HepG2 (cell line): ENCODE measurements around the gene LCE1E. TPM values are rescaled to one million over a fixed set of nuclear protein-coding genes. Genes with fewer than 3 reads are reported as not detected.

Source experiments
- ATAC-seq: fragments of 200-7000 bp; cut with Tn5 transposase; 3 replicates; pipeline ENCODE4 v1.9.1; 2020; ENCODE audit warnings: mild to moderate bottlenecking, moderate library complexity
- BruUV-seq: library from RNA; stranded (reverse); fragments of 400-500 nt; replicated peaks from 2 replicates; lab custom pipeline; 2021; lab: Mats Ljungman, UMichigan
- CTCF ChIA-PET: fragments of 300-600 bp; formaldehyde crosslinking; extraction: SDS; loops from one replicate; lab custom pipeline; 2021; ENCODE audit warnings: low total read pairs, inconsistent platforms, low intra/inter-chr PET ratio; lab: Yijun Ruan, JAX
- POLR2A ChIA-PET: fragments of 350-600 bp; sonication (Branson Sonifier 250); formaldehyde crosslinking; loops from one replicate; lab custom pipeline; 2020; ENCODE audit warnings: antibody characterized with exemption, inconsistent platforms; lab: Yijun Ruan, JAX
- DNase-seq: peaks from one replicate; pipeline ENCODE4 v3.0.0-alpha.2; 2015; ENCODE audit warnings: low spot score
- FAIRE-seq: peaks from 3 replicates; lab custom pipeline; 2011; peaks lifted over from hg19 to GRCh38; lab: Jason Lieb, UNC
- H2AFZ ChIP-seq: one replicate; pipeline ENCODE4 v1.6.1; 2011; ENCODE audit warnings: low read length, inconsistent platforms
- H3K27ac ChIP-seq: fragments of 300-600 bp; 3 replicates; pipeline ENCODE4 v1.8.0; 2011; ENCODE audit warnings: mixed run types, mild to moderate bottlenecking, mixed read lengths, low read length, inconsistent platforms; ENCODE audit not compliant: insufficient read depth; ENCODE audit errors: extremely low read length
- H3K27me3 ChIP-seq, 2 experiments: fragments of 200-600 bp in 1 of 2; 2 replicates in 1 of 2; 3 replicates in 1 of 2; pipeline versions ENCODE4 v1.6.0 to v1.8.0; 2011; ENCODE audit warnings: low read length in 2 of 2, mild to moderate bottlenecking in 2 of 2, moderate library complexity in 2 of 2, inconsistent platforms in 1 of 2; ENCODE audit not compliant: insufficient read depth in 2 of 2, control insufficient read depth in 1 of 2
- H3K36me3 ChIP-seq, 2 experiments: fragments of 200-600 bp in 1 of 2; replicated peaks in 1 of 2; 2 replicates in 1 of 2; 3 replicates in 1 of 2; pipeline versions ENCODE4 v1.5.1 to v1.8.0; 2011; ENCODE audit warnings: low read length in 2 of 2, inconsistent platforms in 1 of 2; ENCODE audit not compliant: insufficient read depth in 2 of 2, control insufficient read depth in 1 of 2
- H3K4me1 ChIP-seq: 2 replicates; pipeline ENCODE4 v1.5.1; 2012; ENCODE audit warnings: low read length, inconsistent platforms; ENCODE audit not compliant: insufficient read depth
- H3K4me2 ChIP-seq: 2 replicates; pipeline ENCODE4 v1.6.0; 2011; ENCODE audit warnings: low read depth, low read length, inconsistent platforms
- H3K4me3 ChIP-seq, 3 experiments: fragments of 200-600 bp in 1 of 3; sonication (generic), shearing (Covaris generic) in 1 of 3; replicated peaks in 1 of 3; 2 replicates each; pipeline ENCODE4 v1.5.1; 2011 to 2016; ENCODE audit warnings: low read length in 3 of 3, inconsistent platforms in 2 of 3, low read depth in 2 of 3, mild to moderate bottlenecking in 2 of 3, control low read depth in 1 of 3, mixed read lengths in 1 of 3; ENCODE audit not compliant: insufficient read depth in 1 of 3
- H3K79me2 ChIP-seq: one replicate; pipeline ENCODE4 v1.6.1; 2011; ENCODE audit warnings: low read length, inconsistent platforms; ENCODE audit not compliant: insufficient read depth
- H3K9ac ChIP-seq: 2 replicates; pipeline ENCODE4 v1.6.0; 2011; ENCODE audit warnings: mild to moderate bottlenecking, low read depth, low read length, inconsistent platforms; ENCODE audit not compliant: insufficient read depth
- H3K9me3 ChIP-seq: 2 replicates; pipeline ENCODE4 v1.5.1; 2012; ENCODE audit warnings: mild to moderate bottlenecking, low read length
- H4K20me1 ChIP-seq: 2 replicates; pipeline ENCODE4 v1.6.0; 2011; ENCODE audit warnings: inconsistent platforms, mild to moderate bottlenecking, low read length, moderate library complexity; ENCODE audit not compliant: insufficient read depth
- ATF5 ChIP-seq: sonication (generic); formaldehyde crosslinking; IDR thresholded peaks from 2 replicates; pipeline ENCODE4 v1.4.0; 2020; ENCODE audit warnings: mild to moderate bottlenecking, low read depth, missing genetic modification reagents
- MATR3 ChIP-seq: sonication (generic); formaldehyde crosslinking; IDR thresholded peaks from 2 replicates; pipeline ENCODE4 v1.4.0; 2020; ENCODE audit warnings: missing genetic modification reagents
- ZMAT3 ChIP-seq: sonication (generic); formaldehyde crosslinking; conservative IDR thresholded peaks from 2 replicates; pipeline ENCODE4 v1.7.0; 2021; ENCODE audit warnings: missing genetic modification reagents
- ZNF160 ChIP-seq: sonication (generic); formaldehyde crosslinking; IDR thresholded peaks from 2 replicates; pipeline ENCODE4 v1.8.0; 2022; ENCODE audit warnings: mild to moderate bottlenecking, inconsistent platforms, missing genetic modification reagents
- ZNF350 ChIP-seq: sonication (generic); formaldehyde crosslinking; IDR thresholded peaks from 2 replicates; pipeline ENCODE4 v1.4.0; 2020; ENCODE audit warnings: mild to moderate bottlenecking, low read depth, missing genetic modification reagents, borderline replicate concordance
- WGBS: methylation state at CpG from one replicate; pipeline ENCODE4 v1.1.6; 2017; ENCODE audit warnings: low lambda C conversion rate; 5-methylcytosine and 5-hydroxymethylcytosine counted together
- in situ Hi-C: cut with HindIII; loops from 2 replicates; pipeline ENCODE4 v1.10.0; 2017; ENCODE audit warnings: low pct_unique_long_range_greater_than_20kb; ENCODE audit not compliant: extremely low pct_ligation_motif_present
- intact Hi-C: fragments of 100-400 bp; cut with micrococcal nuclease; formaldehyde crosslinking; loops from one replicate; pipeline ENCODE4 v1.10.0; 2022; ENCODE audit not compliant: unreplicated experiment
- polyA plus RNA-seq, 8 experiments: library from polyadenylated mRNA; depleted of rRNA in 3 of 8; stranded (reverse) in 7 of 8; unstranded in 1 of 8; fragments of >200 nt; fragmentation: Illumina TruSeq in 4 of 8; extraction: Trizol in 4 of 8; gene quantifications; 2 replicates each; pipeline versions ENCODE4 v1.2.1 to v1.2.3, GENCODE V29; 2011 to 2016; ENCODE audit warnings: low read depth in 4 of 8, missing spikeins in 1 of 8, mixed read lengths in 1 of 8; ENCODE audit not compliant: insufficient read depth in 1 of 8
- total RNA-seq, 5 experiments: library from RNA; depleted of rRNA; stranded (reverse); fragments of >200 nt; fragmentation: Illumina TruSeq; extraction: Trizol; gene quantifications; 2 replicates each; pipeline ENCODE4 v1.2.3, GENCODE V29; 2016; ENCODE audit warnings: low read depth in 1 of 5

Gene LCE1E
- total and polyA plus RNA-seq, 2 of the 13 experiments (the other 11 are each of a cell fraction or from before 2014, with no cell fraction given): 0.12 TPM; not detected in 1

DNA sequence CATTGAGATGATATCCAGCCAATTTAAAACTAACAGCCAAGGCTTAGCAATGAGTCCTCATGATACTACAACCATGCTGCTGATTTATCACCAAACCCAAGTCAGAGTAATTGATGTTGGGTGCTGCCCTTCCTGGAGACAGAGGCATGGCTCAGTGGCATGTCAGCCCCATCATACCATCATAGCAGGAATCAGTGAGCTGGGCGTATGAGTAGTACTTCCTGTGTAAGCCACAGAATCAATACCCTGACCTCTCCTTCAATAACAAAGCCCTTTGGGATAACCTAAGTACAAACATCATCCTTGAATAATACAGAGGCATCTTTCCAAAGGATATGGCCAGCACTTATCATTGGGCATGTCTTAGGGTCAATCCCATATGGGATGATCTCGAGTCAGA lies 3.0 kb upstream of the LCE1E start:
- no peaks in the 10 kb centered on the region for H3K36me3 ChIP-seq
- H2AFZ ChIP-seq: no peak overlapping the region
- in situ Hi-C loops (no loop called here), intact Hi-C loops (no loop called here)
- TF ChIP-seq ZMAT3 (CRISPR knock-in tag) (no peak), ZNF160 (CRISPR knock-in tag) (no peak), ATF5 (CRISPR knock-in tag) (no peak)
- ATAC-seq (no peak), DNase-seq (no peak), FAIRE-seq (no peak)
- 0% methylated on average over 1 of the region's 2 CpGs for WGBS
- H4K20me1 ChIP-seq: no peaks in the 10 kb centered on the region
- no peak overlapping the region for H3K27ac ChIP-seq
- CTCF ChIA-PET: no interaction called here
- H3K9ac ChIP-seq: no peak overlapping the region
- no peaks in the 10 kb centered on the region for H3K79me2 ChIP-seq
- POLR2A ChIA-PET: no interaction called here
- no peak overlapping the region for H3K4me2 ChIP-seq
- no peak overlapping the region for H3K4me3 ChIP-seq
- no peaks in the 10 kb centered on the region for H3K27me3 ChIP-seq
- BruUV-seq: no TSS peak
- no peaks in the 10 kb centered on the region for H3K9me3 ChIP-seq
- H3K4me1 ChIP-seq: no peaks in the 10 kb centered on the region

GRCh38 chr1:152795686-152796085 lies 9.6 kb downstream of the LCE1E start:
- H3K27me3 ChIP-seq: no peaks in the 10 kb centered on the region
- H3K4me2 ChIP-seq: no peak overlapping the region
- FAIRE-seq (no peak), ATAC-seq (no peak), DNase-seq (no peak)
- no peak overlapping the region for H3K27ac ChIP-seq
- H3K4me3 ChIP-seq: no peak overlapping the region
- no peaks in the 10 kb centered on the region for H3K4me1 ChIP-seq
- no peaks in the 10 kb centered on the region for H3K79me2 ChIP-seq
- POLR2A ChIA-PET: no interaction called here
- H3K9me3 ChIP-seq: no peaks in the 10 kb centered on the region
- no peaks in the 10 kb centered on the region for H3K36me3 ChIP-seq
- CTCF ChIA-PET: no interaction called here
- H2AFZ ChIP-seq: no peak overlapping the region
- WGBS: 25% methylated on average over 4 of the region's 4 CpGs
- H4K20me1 ChIP-seq: no peaks in the 10 kb centered on the region
- in situ Hi-C loops: no loop called here
- no TSS peak for BruUV-seq
- H3K9ac ChIP-seq: no peak overlapping the region
- no peak for TF ChIP-seq ZNF350 (CRISPR knock-in tag)
- no peak for TF ChIP-seq MATR3
- intact Hi-C loops: no loop called here
